Stomach (tissue), 19 donors: ENCODE results near the gene MARCKS. TPM values are rescaled to one million over a fixed set of nuclear protein-coding genes. Genes with fewer than 3 reads are reported as not detected.

ENCODE experiments used
- DNase-seq, 2 donors: peaks; one replicate each; pipeline versions ENCODE4 v3.0.0 to v3.0.0-alpha.2; 2013 to 2019
- H3K27ac ChIP-seq, 5 donors: fragments of 200-600 bp in 4 of 5; sonication (generic) in 4 of 5; one replicate each; pipeline ENCODE4 v1.5.1; 2013 to 2019; ENCODE audit warnings: mild to moderate bottlenecking in 1 of 5, moderate library complexity in 1 of 5
- H3K27me3 ChIP-seq, 3 donors: fragments of 200-600 bp; sonication (generic); one replicate each; pipeline ENCODE4 v1.5.1; 2017 to 2019; ENCODE audit warnings: mixed run types in 1 of 3
- H3K36me3 ChIP-seq, 4 donors: fragments of 200-600 bp; sonication (generic); 1 replicate in 3 of 4; 2 replicates in 1 of 4; pipeline ENCODE4 v1.5.1; 2016 to 2019
- H3K4me1 ChIP-seq, 4 donors: fragments of 200-600 bp; sonication (generic); one replicate each; pipeline ENCODE4 v1.5.1; 2016 to 2019
- H3K4me3 ChIP-seq, 4 donors: fragments of 200-600 bp; sonication (generic) in 3 of 4; one replicate each; pipeline ENCODE4 v1.5.1; 2016 to 2019; ENCODE audit warnings: mild to moderate bottlenecking in 1 of 4
- H3K9me3 ChIP-seq, 4 donors: fragments of 200-600 bp; sonication (generic); one replicate each; pipeline ENCODE4 v1.5.1; 2016 to 2019
- EP300 ChIP-seq: sonication (generic); formaldehyde crosslinking; IDR thresholded peaks from one replicate; pipeline ENCODE4 v1.6.1; 2017; ENCODE audit warnings: antibody characterized with exemption
- POLR2A ChIP-seq, 4 donors: fragments of 450-650 bp; IDR thresholded peaks; one replicate each; pipeline ENCODE4 v1.6.1; 2016; ENCODE audit warnings: antibody characterized with exemption in 4 of 4, control low read depth in 2 of 4, mild to moderate bottlenecking in 1 of 4, moderate library complexity in 1 of 4
- POLR2AphosphoS5 ChIP-seq, 3 donors: sonication (generic); formaldehyde crosslinking; IDR thresholded peaks; one replicate each; pipeline ENCODE4 v1.6.1; 2016; ENCODE audit warnings: antibody characterized with exemption in 3 of 3
- WGBS, 5 donors: extraction: QIAGEN DNeasy Blood & Tissue Kit in 3 of 5; methylation state at CpG; one replicate each; pipeline versions ENCODE4 v1.1.5 to v1.1.7; 2013 to 2018; 5-methylcytosine and 5-hydroxymethylcytosine counted together
- intact Hi-C: fragments of 100-400 bp; cut with DNase I; formaldehyde crosslinking; loops from one replicate; pipeline ENCODE4 v1.15.1; 2023; ENCODE audit warnings: low total_unique reads
- long read RNA-seq, 10 donors: transcript quantifications; one replicate each; lab custom pipeline, GENCODE V29; 2026
- polyA plus RNA-seq, 3 donors: library from polyadenylated mRNA; stranded (reverse); fragments of 200-250 nt; gene quantifications; one replicate each; pipeline ENCODE4 v1.2.3, GENCODE V29; 2013
- total RNA-seq, 5 donors: library from RNA; depleted of rRNA; stranded (reverse); fragments of >200 nt; gene quantifications; one replicate each; pipeline versions ENCODE4 v1.1.0 to v1.2.3, GENCODE V29; 2014 to 2016
- TF ChIP-seq, protein P1 (sequence below), 7 experiments: fragments of 450-650 bp in 4 of 7; fragments of 200-600 bp in 3 of 7; sonication (generic) in 3 of 7; IDR thresholded peaks; one replicate each; pipeline ENCODE4 v1.5.1; 2016 to 2019; ENCODE audit warnings: antibody characterized with exemption in 7 of 7, control low read depth in 2 of 7, mild to moderate bottlenecking in 1 of 7
- donor health status: healthy with polysubstance abuse.
- donor health status: Bipolar disorder and iron deficiency.
- donor health status: healthy.

The MARCKS gene, protein sequence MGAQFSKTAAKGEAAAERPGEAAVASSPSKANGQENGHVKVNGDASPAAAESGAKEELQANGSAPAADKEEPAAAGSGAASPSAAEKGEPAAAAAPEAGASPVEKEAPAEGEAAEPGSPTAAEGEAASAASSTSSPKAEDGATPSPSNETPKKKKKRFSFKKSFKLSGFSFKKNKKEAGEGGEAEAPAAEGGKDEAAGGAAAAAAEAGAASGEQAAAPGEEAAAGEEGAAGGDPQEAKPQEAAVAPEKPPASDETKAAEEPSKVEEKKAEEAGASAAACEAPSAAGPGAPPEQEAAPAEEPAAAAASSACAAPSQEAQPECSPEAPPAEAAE
- 100 to 1,000 TPM in 1 of 5 donors, 10 to 100 TPM in 4; 19.8 to 594 (median 76.0) TPM for total RNA-seq
- polyA plus RNA-seq = 10 to 100 TPM; 19.9 to 54.2 (median 28.5) TPM
- long read RNA-seq, donor 1, full-length matches to known transcripts = 67 of 579 reads
- long read RNA-seq, donor 1, partial matches to known transcripts = 512 of 579 reads
- long read RNA-seq, donor 1, other reads (novel, unspliced or antisense) = 0 of 579 reads
- long read RNA-seq, donor 2, full-length matches to known transcripts = 87 of 343 reads
- long read RNA-seq, donor 2, partial matches to known transcripts = 256 of 343 reads
- long read RNA-seq, donor 2, other reads (novel, unspliced or antisense) = 0 of 343 reads
- long read RNA-seq, donor 3, full-length matches to known transcripts = 54 of 83 reads
- long read RNA-seq, donor 3, partial matches to known transcripts = 29 of 83 reads
- long read RNA-seq, donor 3, other reads (novel, unspliced or antisense) = 0 of 83 reads
- long read RNA-seq, donor 4, full-length matches to known transcripts = 10 of 10 reads
- long read RNA-seq, donor 4, partial matches to known transcripts = 0 of 10 reads
- long read RNA-seq, donor 4, other reads (novel, unspliced or antisense) = 0 of 10 reads
- long read RNA-seq, donor 5, full-length matches to known transcripts = 166 of 208 reads
- long read RNA-seq, donor 5, partial matches to known transcripts = 42 of 208 reads
- long read RNA-seq, donor 5, other reads (novel, unspliced or antisense) = 0 of 208 reads
- long read RNA-seq, donor 6, full-length matches to known transcripts = 187 of 932 reads
- long read RNA-seq, donor 6, partial matches to known transcripts = 738 of 932 reads
- long read RNA-seq, donor 6, other reads (novel, unspliced or antisense) = 7 of 932 reads
- long read RNA-seq, donor 7, full-length matches to known transcripts = 172 of 183 reads
- long read RNA-seq, donor 7, partial matches to known transcripts = 0 of 183 reads
- long read RNA-seq, donor 7, other reads (novel, unspliced or antisense) = 11 of 183 reads
- long read RNA-seq, donor 8, full-length matches to known transcripts = 94 of 335 reads
- long read RNA-seq, donor 8, partial matches to known transcripts = 241 of 335 reads
- long read RNA-seq, donor 8, other reads (novel, unspliced or antisense) = 0 of 335 reads
- long read RNA-seq, donor 9, full-length matches to known transcripts = 85 of 199 reads
- long read RNA-seq, donor 9, partial matches to known transcripts = 114 of 199 reads
- long read RNA-seq, donor 9, other reads (novel, unspliced or antisense) = 0 of 199 reads
- long read RNA-seq, donor 10, full-length matches to known transcripts = 34 of 149 reads
- long read RNA-seq, donor 10, partial matches to known transcripts = 115 of 149 reads
- long read RNA-seq, donor 10, other reads (novel, unspliced or antisense) = 0 of 149 reads

DNA sequence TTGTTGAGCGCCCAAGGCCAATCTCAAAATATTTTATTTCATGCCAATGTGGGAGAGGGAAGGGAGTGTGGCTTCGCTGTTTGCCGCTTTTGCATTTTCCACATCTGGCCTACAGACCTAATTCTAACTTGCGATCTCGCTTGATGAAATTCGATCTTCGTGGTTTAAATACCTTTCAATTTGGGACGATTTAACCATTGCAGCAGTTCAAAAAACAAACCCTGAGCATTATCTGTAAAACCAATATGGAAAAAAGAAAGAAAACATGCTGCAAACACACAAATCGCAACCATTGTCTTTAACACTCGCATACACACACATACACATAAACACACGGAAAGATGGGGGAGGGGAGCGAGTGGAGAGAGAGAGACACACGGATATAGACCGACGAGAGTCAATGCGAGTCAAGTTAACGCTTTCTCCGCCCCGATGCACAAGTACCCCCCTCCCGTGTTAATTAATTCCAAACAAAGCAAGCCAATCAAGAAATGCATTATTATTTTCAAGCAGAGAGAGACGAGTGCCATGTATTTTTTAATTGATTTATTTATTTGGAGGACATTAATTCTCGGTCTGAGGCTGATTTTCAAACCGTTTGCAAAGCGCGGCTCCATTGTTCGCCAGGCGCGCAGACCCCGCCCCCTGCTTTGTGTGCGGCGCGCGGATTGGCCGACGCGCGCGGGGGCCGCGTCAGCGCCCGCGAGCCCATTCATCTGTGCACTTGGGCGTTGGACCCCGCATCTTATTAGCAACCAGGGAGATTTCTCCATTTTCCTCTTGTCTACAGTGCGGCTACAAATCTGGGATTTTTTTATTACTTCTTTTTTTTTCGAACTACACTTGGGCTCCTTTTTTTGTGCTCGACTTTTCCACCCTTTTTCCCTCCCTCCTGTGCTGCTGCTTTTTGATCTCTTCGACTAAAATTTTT, at the start of gene MARCKS:
MARCKS (plus strand) TSS at position 721 of the 931 bp plus-strand sequence. CDS start 401 bp downstream, outside the sequence.
- peak within 1 kb of the TSS; percentile 91 to 99 (median 98) for H3K27ac ChIP-seq
- intact Hi-C loops = no loop called here
- H3K9me3 ChIP-seq = no peaks in the 10 kb centered on the region
- H3K27me3 ChIP-seq = no peaks in the 10 kb centered on the region
- peaks cover 0 to 44% (median 25%) of the 10 kb centered on the region in 4 donors for H3K4me1 ChIP-seq
- WGBS, 5 donors = 1% methylated on average over 49 of the region's 49 CpGs
- DNase-seq = peak; percentile 85 to 98
- no peaks in the 10 kb centered on the region for H3K36me3 ChIP-seq
- TF ChIP-seq EP300 = no peak
- TF ChIP-seq POLR2A (IDR thresholded peaks at IDR 0.05) = peak in 2 of 4 donors; percentile 53 to 57
- TF ChIP-seq, protein P1, sequence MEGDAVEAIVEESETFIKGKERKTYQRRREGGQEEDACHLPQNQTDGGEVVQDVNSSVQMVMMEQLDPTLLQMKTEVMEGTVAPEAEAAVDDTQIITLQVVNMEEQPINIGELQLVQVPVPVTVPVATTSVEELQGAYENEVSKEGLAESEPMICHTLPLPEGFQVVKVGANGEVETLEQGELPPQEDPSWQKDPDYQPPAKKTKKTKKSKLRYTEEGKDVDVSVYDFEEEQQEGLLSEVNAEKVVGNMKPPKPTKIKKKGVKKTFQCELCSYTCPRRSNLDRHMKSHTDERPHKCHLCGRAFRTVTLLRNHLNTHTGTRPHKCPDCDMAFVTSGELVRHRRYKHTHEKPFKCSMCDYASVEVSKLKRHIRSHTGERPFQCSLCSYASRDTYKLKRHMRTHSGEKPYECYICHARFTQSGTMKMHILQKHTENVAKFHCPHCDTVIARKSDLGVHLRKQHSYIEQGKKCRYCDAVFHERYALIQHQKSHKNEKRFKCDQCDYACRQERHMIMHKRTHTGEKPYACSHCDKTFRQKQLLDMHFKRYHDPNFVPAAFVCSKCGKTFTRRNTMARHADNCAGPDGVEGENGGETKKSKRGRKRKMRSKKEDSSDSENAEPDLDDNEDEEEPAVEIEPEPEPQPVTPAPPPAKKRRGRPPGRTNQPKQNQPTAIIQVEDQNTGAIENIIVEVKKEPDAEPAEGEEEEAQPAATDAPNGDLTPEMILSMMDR (IDR thresholded peaks at IDR 0.05) = no peak
- TF ChIP-seq POLR2AphosphoS5 (IDR thresholded peaks at IDR 0.05) = peak; percentile 54 to 90 (median 86)
- H3K4me3 ChIP-seq = peak within 1 kb of the TSS; percentile 57 to 86 (median 72)

DNA sequence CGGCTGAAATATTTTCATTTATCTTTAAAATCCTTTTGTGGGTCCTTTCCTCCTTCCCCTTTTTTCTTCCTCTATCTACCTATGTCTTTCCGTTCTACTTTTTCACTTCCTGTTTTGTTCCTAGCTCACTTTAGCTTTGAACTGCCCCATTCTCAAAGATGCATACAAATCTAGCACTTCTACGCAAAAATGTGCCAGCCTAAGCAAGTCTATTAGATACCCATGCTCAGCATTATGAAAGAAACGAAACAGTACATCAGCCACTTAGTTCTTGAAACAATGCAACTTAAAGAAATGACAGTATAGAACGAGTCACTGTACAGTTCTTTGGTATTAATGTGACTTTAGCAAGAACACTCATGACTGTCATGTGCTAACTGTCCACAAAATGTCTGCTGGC, 47.3 kb upstream of the MARCKS start:
- intact Hi-C loops = no loop called here
- H3K36me3 ChIP-seq = no peaks in the 10 kb centered on the region

DNA sequence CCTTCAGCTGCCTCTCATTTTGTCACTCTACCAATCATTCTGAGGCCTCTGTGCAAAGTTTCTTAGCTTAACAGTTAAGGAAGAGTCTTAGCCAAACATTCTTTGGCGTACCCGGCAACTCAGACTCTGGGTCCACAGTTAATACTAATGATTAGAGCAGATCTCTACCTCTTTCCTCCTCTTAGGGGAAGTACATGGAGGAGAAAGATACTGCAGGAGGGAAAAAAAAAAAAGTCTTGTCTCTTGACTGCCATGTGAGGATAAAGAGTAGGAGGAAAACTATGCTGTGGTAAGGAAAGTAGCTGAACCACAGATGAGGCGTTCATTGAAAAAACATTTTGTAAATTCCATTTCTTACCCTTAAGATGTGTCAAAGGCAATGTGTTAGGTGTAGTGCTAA, 44.0 kb upstream of the MARCKS start:
- no peak overlapping the region for H3K4me3 ChIP-seq
- WGBS, 5 donors = 65 to 82% (median 74%) methylated on average over 3 of the region's 3 CpGs
- intact Hi-C loops = no loop called here
- peaks cover 0 to 3% (median 0%) of the 10 kb centered on the region in 4 donors for H3K4me1 ChIP-seq
- H3K27me3 ChIP-seq = no peaks in the 10 kb centered on the region
- TF ChIP-seq POLR2A (IDR thresholded peaks at IDR 0.05) (no peak), EP300 (no peak), POLR2AphosphoS5 (IDR thresholded peaks at IDR 0.05) (no peak)
- TF ChIP-seq, protein P1 (IDR thresholded peaks at IDR 0.05) = no peak
- H3K27ac ChIP-seq = no peak overlapping the region
- no peaks in the 10 kb centered on the region for H3K36me3 ChIP-seq
- DNase-seq = no peak
- H3K9me3 ChIP-seq = peaks cover 0 to 3% (median 0%) of the 10 kb centered on the region in 4 donors

More for the DNA sequence above, 47.3 kb upstream of the MARCKS start:
- Histone ChIP-seq H3K4me1 (peaks cover 0 to 8% (median 0%) of the 10 kb centered on the region in 4 donors), H3K4me3 (no peak overlapping the region), H3K9me3 (peaks cover 0 to 3% (median 0%) of the 10 kb centered on the region in 4 donors), H3K27ac (no peak overlapping the region), H3K27me3 (no peaks in the 10 kb centered on the region)
- no peak for DNase-seq
- no peak for TF ChIP-seq POLR2A (IDR thresholded peaks at IDR 0.05)
- TF ChIP-seq, protein P1 (IDR thresholded peaks at IDR 0.05) = no peak
- no peak for TF ChIP-seq EP300
- no peak for TF ChIP-seq POLR2AphosphoS5 (IDR thresholded peaks at IDR 0.05)
- 72 to 85% (median 81%) methylated on average over 5 of the region's 5 CpGs for WGBS, 5 donors
